Neuron (in vitro differentiated cells): ENCODE results near the gene PLCD1.

Experiments
- H2AFZ ChIP-seq: one replicate; pipeline ENCODE4 v1.6.1; 2013; ENCODE audit warnings: low read depth, mild to moderate bottlenecking, inconsistent platforms, low read length, moderate library complexity
- H3K27me3 ChIP-seq: one replicate; pipeline ENCODE4 v1.6.1; 2013; ENCODE audit warnings: low read length; ENCODE audit not compliant: insufficient read depth
- H3K36me3 ChIP-seq: one replicate; pipeline ENCODE4 v1.6.1; 2013; ENCODE audit warnings: low read length; ENCODE audit not compliant: insufficient read depth
- H3K4me1 ChIP-seq: one replicate; pipeline ENCODE4 v1.6.1; 2013; ENCODE audit warnings: low read length; ENCODE audit not compliant: insufficient read depth
- H3K4me3 ChIP-seq: 2 replicates; pipeline ENCODE4 v1.5.1; 2013; ENCODE audit warnings: mild to moderate bottlenecking, low read length, moderate library complexity
- H3K9me3 ChIP-seq: one replicate; pipeline ENCODE4 v1.6.1; 2013; ENCODE audit warnings: low read length

Gene PLCD1

DNA sequence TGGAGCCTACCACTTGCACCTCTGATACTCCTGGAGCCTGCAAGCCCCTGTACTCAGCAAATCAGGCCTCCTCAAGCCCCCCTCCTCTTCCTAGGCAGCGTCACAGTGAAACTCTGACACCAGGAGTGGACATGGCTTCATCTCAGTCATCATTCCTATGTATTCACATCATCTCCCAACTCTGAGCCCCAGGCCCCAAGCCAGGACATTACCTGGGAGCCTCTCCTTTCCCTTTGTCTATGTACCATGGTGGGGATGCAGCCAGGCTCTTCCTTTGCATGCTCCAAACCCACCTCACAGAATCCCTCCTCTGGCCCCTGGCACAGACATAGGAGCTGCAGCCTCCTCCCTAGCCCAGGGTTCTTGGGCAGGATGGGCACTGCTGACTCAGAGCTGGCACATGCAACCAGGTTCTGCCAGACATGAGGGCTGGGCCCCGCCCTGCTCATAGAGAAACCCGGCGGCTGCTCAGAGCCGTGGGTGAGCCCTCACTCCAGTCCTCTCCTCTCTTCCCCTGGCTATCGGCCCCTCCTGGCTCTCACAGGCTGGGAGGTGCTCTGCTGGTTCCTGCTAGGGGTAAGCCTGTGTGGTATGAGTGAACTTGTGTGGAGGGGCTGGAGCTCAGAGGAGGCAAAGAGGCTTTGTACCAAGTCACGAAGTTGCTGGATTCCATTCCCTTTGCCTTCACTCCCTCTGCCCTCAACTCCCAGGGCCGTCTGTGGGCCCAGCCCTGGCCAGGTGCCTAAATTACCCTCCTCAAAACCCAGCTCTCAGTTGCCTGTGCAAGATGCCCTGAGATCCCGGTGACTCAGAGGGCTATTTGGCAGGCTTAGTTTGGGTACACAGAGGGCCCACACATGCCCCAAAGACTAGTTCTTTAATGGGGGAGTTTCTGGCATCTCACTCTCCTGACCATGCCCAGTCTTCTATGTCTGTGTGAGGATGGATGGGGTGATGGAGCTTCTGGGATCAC, 1.9 kb upstream of the PLCD1 start:
- Histone ChIP-seq H3K9me3 (no peaks in the 10 kb centered on the region), H3K36me3 (peaks cover 7% of the 10 kb centered on the region), H3K4me1 (peaks cover 23% of the 10 kb centered on the region), H3K27me3 (peaks cover 3% of the 10 kb centered on the region), H3K4me3 (no peak overlapping the region), H2AFZ (no peak overlapping the region)

DNA sequence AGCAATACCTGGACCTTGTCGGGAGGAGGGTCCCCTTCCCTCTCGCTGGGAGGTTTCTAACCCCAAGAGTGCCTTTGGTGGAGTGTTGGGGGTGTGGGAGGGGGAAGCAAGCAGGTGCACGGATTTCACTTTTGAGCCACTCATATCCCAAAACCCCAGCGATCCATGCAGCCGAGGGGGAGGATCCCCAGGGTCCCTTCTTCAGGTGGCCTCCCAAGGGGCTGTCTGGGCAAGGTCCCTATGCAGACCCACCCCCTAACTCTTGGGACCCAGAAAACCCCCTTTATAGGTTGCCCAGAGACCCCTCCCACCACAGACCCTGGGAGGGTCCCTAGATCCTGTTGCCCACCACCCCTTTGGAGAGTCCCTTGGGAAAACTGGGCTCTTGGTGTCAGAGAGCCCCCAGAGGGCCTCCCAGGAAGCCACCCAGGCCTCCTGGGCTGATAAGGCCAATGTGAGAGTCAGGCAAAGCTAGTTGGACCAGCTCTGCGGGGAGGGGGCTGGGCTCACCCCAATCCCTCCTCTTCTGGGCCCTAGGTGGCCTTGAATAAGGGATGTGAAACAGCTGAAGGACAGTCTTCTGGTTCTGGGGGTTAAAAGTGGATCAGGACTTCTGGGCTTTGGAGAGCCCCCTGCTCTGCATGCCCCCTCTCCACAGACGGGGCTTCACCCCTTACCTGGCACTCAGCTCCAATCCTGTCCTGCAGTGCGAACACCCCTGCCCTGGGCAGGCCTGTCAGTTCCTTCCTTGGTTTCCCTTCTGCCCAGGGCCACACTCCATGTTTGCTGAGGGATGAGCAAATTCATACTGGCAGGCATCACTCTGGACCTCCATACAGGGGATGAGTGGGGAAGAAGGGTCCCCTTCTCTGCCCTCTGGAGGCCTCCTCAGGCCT, 932 bp upstream of the PLCD1 start:
- H3K4me3 ChIP-seq = peak overlapping the region; percentile 82
- H3K36me3 ChIP-seq = peaks cover 7% of the 10 kb centered on the region
- H2AFZ ChIP-seq = peak overlapping the region; percentile 17
- H3K27me3 ChIP-seq = peaks cover 3% of the 10 kb centered on the region
- peaks cover 23% of the 10 kb centered on the region for H3K4me1 ChIP-seq
- no peaks in the 10 kb centered on the region for H3K9me3 ChIP-seq

DNA sequence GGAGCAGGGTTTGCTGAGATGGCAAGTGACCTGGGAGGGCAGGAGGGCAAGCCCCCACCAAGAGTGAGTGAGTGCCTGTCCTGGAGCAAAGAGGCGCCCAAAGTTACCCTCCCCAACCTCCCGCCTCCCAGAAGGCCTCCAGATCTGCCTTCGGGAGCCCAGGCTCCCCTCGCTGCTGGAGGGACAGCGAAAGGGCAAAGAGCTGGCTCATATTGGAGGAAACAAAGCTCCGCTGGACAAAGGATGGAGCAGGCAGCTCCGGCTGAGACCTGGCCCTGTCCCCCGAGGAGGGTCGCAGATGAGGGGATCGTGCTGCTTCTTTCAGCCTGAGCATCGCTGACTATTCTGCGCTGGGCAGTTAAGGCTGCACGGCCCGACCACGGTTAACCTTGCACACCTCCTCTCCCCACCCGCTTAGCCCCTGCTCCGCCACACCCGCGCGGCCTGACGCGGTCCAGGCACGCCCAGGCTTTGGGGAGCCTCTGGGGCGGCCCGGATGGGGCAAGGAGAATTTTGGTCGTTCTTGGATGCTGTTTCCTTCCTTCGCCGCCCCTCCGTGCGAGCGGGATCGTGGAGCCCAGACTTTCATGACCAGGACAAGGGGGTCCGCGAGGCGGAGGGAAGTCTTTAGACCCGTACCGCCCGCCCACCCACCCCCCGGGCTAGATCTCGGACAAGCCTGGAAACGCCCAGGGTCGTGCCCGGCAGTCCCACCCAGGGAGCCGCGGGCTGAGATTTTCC, 651 bp downstream of the PLCD1 start:
- Histone ChIP-seq H3K4me1 (peaks cover 23% of the 10 kb centered on the region), H3K9me3 (no peaks in the 10 kb centered on the region), H2AFZ (no peak overlapping the region), H3K36me3 (peaks cover 7% of the 10 kb centered on the region), H3K4me3 (peak overlapping the region; percentile 82), H3K27me3 (peaks cover 3% of the 10 kb centered on the region)

DNA sequence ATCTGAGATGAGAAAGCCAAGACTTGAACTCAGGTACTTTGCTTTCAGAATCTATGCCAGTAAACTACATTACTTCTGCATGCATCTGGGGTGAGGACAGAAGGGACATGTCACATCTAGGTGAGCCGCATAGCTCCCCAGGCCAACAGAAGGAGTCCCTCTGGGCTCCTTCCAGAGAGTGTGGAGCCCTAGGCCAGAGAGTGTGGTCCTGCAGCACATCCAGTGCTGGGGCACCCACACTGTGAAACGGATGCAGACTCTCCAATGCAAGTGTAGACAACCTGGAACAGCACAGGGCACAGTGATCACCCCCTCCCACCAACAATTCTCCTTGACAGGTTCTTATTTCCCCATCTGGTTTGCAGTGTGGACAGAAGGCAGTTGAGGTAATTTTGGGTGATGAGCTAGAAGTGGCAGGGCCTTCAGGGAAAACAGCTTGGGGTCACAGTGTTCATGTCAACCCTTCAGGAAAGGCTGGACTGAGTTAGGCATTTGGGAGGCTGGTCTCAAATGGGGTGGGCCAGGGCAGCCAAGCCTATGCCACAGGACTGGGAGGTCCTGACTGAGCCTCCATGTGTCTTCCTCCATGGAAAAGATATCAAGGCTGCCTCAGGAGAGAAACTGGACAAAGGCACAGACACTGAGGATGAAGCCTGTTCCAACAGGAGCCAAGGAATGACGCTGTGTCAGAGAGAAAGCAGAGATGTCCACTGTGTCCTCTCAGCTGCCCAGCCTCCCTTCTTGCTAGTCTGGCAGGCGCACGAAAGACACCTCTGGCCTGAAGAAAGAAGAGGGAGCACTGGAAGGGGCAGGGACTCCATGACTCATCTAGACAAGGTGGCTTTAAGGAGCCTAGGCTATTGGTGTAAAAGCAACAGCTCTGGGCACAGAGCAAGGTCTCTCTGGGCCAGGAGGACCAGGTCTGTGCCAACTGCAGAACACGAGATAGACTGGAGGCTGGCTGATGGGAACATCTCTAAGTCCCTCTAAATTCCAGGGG, 1.7 kb downstream of the PLCD1 start:
- Histone ChIP-seq H3K4me3 (peak overlapping the region; percentile 82), H3K36me3 (peaks cover 14% of the 10 kb centered on the region), H3K27me3 (peaks cover 3% of the 10 kb centered on the region)

DNA sequence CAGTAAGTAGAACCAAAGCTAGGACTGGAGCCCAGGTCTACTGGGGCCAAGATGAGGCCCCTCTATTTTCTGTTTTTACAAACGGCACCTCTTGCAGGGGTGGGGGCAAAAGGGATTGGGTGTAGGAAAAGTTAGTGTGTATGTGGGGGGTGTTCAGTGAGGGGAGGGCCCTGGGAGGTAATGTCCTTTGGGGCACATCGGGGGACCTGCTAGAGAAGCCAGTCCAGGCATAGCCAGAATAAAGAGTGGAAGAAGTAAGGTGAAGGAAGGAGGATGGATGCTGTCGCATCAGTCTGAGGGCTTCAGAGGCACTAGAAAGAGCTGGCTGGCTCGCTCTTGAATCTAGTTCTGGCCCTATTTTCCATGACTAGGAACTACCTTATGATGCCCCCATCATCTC, 2.6 kb downstream of the PLCD1 start:
- peaks cover 15% of the 10 kb centered on the region for H3K36me3 ChIP-seq
- H2AFZ ChIP-seq = no peak overlapping the region
- H3K9me3 ChIP-seq = no peaks in the 10 kb centered on the region
- peaks cover under 1% of the 10 kb centered on the region for H3K27me3 ChIP-seq
- peaks cover 23% of the 10 kb centered on the region for H3K4me1 ChIP-seq
- H3K4me3 ChIP-seq = no peak overlapping the region

More for the DNA sequence above, 1.7 kb downstream of the PLCD1 start:
- H3K4me1 ChIP-seq = peaks cover 23% of the 10 kb centered on the region
- H2AFZ ChIP-seq = no peak overlapping the region
- H3K9me3 ChIP-seq = no peaks in the 10 kb centered on the region

DNA sequence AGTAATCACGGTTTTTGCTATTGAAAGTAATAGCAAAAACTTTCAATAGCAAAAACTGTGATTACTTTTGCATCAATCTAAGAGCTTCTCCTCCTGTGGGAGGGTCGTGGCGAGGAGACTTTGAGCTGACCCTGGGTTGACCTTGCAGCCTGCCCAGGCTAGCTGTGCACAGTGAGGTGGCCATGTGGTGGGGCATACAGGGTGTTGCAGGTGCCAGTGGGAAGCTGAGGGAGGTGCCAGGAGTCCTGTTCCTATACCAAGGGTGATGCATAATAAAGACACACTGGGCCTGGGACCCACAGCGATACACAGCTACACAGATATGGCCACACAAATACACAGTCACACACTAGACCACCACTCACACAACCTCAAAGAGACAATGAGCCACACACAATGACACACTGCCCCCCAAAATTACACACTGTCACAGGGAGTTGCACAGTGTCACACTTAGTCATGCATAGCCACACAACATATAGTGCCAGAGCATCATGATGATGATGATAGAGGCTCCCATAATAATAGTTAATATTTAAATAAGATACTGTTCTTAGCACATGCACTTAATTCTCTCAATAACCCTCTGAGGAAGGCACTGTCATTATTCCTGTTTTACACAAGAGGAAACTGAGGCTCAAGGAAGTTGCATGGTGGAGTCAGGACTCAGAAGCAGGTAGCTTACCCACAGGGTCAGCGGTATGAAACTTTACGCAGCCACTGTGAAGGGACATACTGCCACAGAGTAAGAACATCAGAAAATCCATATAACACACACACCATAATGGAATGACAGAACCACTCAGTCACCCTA, 6.3 kb downstream of the PLCD1 start:
- Histone ChIP-seq H3K36me3 (peaks cover 48% of the 10 kb centered on the region), H3K9me3 (no peaks in the 10 kb centered on the region), H2AFZ (no peak overlapping the region), H3K4me3 (no peak overlapping the region), H3K27me3 (no peaks in the 10 kb centered on the region), H3K4me1 (peaks cover 12% of the 10 kb centered on the region)

DNA sequence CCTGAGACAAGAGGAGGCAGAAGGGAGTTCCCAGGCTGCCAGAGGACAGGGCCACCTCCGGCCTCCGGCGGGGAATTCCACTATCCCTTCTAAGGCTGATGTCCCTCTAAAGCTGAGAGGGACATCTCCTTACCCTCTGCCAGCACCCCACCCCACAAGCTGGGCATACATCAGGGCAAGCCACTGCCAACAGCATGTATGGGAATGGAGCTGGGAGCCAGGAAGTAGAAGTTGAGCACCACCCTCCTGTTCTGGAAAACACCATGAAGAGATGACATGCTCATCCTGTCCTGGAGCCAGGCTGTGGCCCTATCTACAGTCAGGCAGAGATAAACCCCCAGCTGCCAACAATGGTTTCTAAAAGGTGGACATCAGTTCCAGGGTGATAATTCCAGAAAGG, 7.1 kb downstream of the PLCD1 start:
- no peak overlapping the region for H2AFZ ChIP-seq
- peaks cover 4% of the 10 kb centered on the region for H3K4me1 ChIP-seq
- no peaks in the 10 kb centered on the region for H3K9me3 ChIP-seq
- H3K4me3 ChIP-seq = no peak overlapping the region
- peaks cover 49% of the 10 kb centered on the region for H3K36me3 ChIP-seq
- no peaks in the 10 kb centered on the region for H3K27me3 ChIP-seq

DNA sequence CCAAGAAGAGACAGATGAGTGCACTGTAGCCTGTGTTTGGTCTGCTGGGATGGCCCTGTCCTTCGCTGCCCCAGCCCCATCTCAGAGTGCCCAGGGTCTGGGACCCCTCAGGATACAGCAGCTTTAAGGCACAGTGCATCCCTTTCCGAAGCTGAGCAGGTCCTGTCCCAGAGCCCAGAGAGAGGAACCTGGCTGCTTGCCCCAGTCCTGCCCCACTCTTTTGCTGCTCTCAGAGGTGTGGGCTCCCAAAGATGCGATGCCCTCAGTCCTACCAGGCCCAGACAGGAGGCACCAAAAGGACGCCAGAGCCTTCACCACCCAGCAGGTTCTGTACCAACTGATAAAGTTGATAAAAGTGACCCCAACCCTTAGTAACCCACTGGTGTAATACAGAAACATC, 8.2 kb downstream of the PLCD1 start:
- no peaks in the 10 kb centered on the region for H3K4me1 ChIP-seq
- no peak overlapping the region for H2AFZ ChIP-seq
- peaks cover 6% of the 10 kb centered on the region for H3K9me3 ChIP-seq
- H3K36me3 ChIP-seq = peaks cover 60% of the 10 kb centered on the region
- H3K4me3 ChIP-seq = no peak overlapping the region
- H3K27me3 ChIP-seq = no peaks in the 10 kb centered on the region

DNA sequence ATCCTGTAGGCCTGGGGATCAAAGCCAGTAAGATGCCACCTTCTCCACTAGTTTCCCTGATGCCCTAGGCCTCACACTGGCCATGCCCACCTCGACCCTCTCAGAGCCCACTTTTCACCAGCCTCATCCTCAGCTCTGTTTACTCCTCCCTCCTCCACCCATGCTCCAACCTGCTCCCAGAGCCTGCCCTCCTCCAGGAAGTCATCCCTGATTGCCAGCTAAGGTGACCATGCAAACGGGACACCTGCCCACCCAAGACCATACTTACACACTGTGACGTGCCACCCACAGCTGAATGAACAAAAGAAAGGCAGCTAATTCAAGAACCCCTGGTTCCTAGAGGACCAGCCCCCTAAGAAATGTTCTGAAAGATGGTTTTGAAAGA, 9.1 kb downstream of the PLCD1 start:
- H3K36me3 ChIP-seq = peaks cover 68% of the 10 kb centered on the region
- no peak overlapping the region for H2AFZ ChIP-seq
- no peaks in the 10 kb centered on the region for H3K27me3 ChIP-seq
- H3K4me3 ChIP-seq = no peak overlapping the region
- peaks cover 9% of the 10 kb centered on the region for H3K9me3 ChIP-seq
- no peaks in the 10 kb centered on the region for H3K4me1 ChIP-seq

DNA sequence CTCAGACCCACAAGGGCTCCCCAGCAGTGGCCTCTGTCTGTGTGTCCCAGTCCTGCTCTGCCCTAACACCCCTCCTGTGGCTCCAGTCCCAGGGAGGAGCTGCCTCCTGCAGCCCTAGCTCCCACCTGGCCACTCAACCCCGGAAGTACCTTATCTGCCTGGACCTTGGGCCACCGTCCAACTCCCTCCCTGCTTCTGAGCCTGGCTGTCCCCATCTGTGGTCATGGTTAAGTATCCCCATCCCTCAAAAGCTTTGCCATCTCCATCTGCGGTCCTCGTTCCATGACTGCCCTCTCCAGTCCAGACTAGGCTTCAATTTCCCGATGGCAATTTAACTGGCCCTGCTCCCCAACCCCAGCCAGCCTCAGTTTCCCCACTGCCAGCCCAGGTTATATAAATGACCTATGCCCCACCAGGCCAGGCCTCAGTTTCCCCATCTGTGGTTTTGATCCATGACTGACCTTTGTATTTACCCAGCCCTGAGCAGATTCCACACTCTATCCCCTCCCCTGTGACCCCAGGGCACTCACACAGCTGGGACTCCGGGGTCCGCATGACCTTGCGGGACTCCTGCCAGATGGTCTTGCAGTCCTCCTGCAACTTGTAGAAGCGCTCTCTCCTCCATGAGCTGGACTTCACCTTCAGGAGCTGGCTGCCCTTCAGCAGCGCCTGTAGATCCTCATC, 9.6 kb downstream of the PLCD1 start:
- H3K4me1 ChIP-seq = no peaks in the 10 kb centered on the region
- H3K9me3 ChIP-seq = peaks cover 9% of the 10 kb centered on the region
- no peak overlapping the region for H3K4me3 ChIP-seq
- no peaks in the 10 kb centered on the region for H3K27me3 ChIP-seq
- peaks cover 74% of the 10 kb centered on the region for H3K36me3 ChIP-seq
- H2AFZ ChIP-seq = no peak overlapping the region
